Epithelial cell of esophagus (primary cell): Measurements from ENCODE around the gene NPEPL1.

ENCODE experiments used
- DNase-seq: peaks from one replicate; pipeline ENCODE4 v3.0.0; 2010; ENCODE audit warnings: low read depth
- H3K4me3 ChIP-seq: 2 replicates; pipeline ENCODE4 v1.5.1; 2011; ENCODE audit warnings: mild to moderate bottlenecking, low read length, control low read depth
- CTCF ChIP-seq: IDR thresholded peaks from 2 replicates; pipeline ENCODE4 v1.5.1; 2011; ENCODE audit warnings: low read depth, mild to moderate bottlenecking, low read length, control low read depth, inconsistent platforms; ENCODE audit not compliant: insufficient read depth; ENCODE audit errors: missing control alignments

The NPEPL1 gene

GRCh38 chr20:58715391-58715800 lies 22.8 kb downstream of the NPEPL1 start:
- H3K4me3 ChIP-seq = no peak overlapping the region
- TF ChIP-seq CTCF = no peak
- no peak for DNase-seq

- no peak for DNase-seq
- TF ChIP-seq CTCF = no peak
- no peak overlapping the region for H3K4me3 ChIP-seq
Measured at GRCh38 chr20:58715801-58716475, 23.3 kb downstream of the NPEPL1 start.

- no peak overlapping the region for H3K4me3 ChIP-seq
- TF ChIP-seq CTCF = no peak
- no peak for DNase-seq
Measured at GRCh38 chr20:58716476-58717277, 24.1 kb downstream of the NPEPL1 start.

GRCh38 chr20:58717278-58718091 lies 24.9 kb downstream of the NPEPL1 start:
- TF ChIP-seq CTCF = no peak
- no peak overlapping the region for H3K4me3 ChIP-seq
- DNase-seq = no peak

GRCh38 chr20:58718121-58718563 lies 25.5 kb downstream of the NPEPL1 start:
- no peak for DNase-seq
- no peak for TF ChIP-seq CTCF
- no peak overlapping the region for H3K4me3 ChIP-seq

- no peak for TF ChIP-seq CTCF
- DNase-seq = no peak
- H3K4me3 ChIP-seq = no peak overlapping the region
Measured at GRCh38 chr20:58718729-58719128, 26.1 kb downstream of the NPEPL1 start.
